HK-2 (cell line): ENCODE results near the gene KRTAP24-1.

Source experiments
- DNase-seq: peaks from one replicate; pipeline ENCODE4 v3.0.0-alpha.2; 2018; ENCODE audit not compliant: unreplicated experiment

Gene KRTAP24-1

GRCh38 chr21:30282850-30283249 is at the start of gene KRTAP24-1:
Gene KRTAP24-1, minus strand, starts transcription at chr21:30282950. Its CDS starts 18 bp downstream, at chr21:30282932.
- no peak for DNase-seq

DNA sequence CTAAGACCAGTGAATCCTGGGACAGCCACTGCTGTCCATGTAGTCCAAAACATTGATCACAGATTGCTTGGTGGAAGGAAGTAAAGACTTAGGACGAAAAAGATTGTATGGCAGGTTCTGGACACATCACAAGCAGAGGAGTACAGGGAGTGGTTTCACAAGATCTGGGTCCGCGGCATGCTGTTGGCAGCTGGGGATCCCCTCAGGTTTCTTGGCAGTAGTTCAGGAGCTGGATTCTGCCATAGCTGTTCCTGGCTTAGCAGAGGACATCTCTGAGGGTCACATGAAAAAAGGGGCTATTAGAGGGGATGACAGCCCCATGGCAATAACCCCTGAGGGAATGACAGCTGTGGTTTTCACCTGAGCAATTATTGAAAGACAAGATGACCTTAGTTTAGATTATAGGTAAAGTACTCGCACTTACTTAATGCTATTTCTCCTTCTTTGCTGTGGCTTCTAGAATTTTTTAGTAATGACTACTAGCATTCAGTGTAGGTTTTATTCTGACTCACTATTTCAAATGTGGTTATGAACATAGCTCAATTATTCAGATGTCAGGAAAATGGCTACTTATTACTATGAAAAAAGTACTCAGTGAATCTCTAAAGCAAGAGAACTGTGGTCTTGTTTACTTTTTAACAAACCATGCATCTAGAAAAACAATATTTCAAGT is 46.6 kb upstream of the KRTAP24-1 start:
- no peak for DNase-seq

- DNase-seq = no peak
Measured at GRCh38 chr21:30326390-30326789, 43.6 kb upstream of the KRTAP24-1 start.

- no peak for DNase-seq
Measured at GRCh38 chr21:30320215-30320614, 37.5 kb upstream of the KRTAP24-1 start, which contains the start of gene KRTAP26-1. Gene KRTAP26-1, minus strand, starts transcription at chr21:30320315. Its CDS starts 280 bp downstream, at chr21:30320035.

DNA sequence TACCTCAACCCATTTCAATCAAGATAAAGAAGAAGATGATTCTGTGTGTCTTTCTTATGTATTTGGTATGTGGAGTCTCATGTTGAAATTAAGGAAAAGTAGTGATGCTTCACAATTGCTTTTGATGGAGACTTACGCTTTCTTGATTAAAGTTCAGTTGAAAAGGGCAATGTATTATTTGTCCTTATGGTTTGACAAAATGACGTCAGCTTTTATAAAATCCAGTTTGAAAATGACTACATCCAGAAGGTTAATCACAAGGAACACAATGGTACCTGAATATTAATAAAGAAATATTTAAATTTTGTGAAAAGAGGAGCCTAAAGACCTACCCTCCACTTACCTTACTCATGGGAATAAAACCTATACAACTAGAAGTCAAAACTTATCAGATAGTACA is 33.0 kb upstream of the KRTAP24-1 start:
- no peak for DNase-seq

DNA sequence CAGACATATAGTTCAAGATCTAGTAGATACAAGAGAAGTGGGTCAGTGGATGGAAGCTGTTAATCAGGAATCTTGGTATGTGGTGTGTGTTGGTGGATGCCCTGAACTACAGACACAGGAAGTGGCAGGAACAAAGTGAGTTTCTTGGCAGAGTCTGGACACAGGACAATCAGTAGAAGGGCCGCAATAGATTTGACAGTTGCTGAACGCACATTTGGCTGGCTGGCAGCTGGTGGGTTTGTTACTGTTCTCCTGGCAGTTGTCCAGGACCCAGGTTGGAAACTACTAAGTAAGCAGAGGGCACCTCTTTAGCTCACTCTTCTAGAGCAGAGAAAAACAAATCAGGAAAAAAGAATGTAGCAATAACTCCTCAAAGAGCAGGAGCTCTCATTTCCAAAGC is 24.1 kb upstream of the KRTAP24-1 start:
- DNase-seq = no peak

DNA sequence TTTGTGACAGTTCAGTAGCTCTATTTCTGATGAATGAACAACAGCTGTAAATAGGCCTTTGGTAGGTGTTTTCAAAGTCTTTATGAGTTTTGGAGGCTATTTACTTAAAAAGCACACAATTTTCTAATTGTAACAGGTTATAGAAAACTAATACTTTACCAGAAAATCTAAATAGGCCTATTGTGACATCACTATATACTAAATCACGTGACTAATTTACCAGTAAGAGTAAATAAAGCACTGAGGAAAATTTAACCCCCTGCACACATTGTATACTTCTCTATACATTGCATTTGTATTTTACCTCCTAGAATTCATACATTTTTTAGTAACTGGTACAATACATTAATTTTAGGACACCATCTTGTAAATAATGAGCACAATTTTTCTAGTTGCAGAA is 22.4 kb upstream of the KRTAP24-1 start:
- no peak for DNase-seq

GRCh38 chr21:30289215-30289614 is 6.5 kb upstream of the KRTAP24-1 start, which contains the start of gene KRTAP25-1:
Gene KRTAP25-1, minus strand, starts transcription at chr21:30289514. Its CDS starts 24 bp downstream, at chr21:30289490.
- DNase-seq = no peak

GRCh38 chr21:30271611-30272010 is 11.1 kb downstream of the KRTAP24-1 start:
- no peak for DNase-seq

GRCh38 chr21:30271156-30271555 is 11.6 kb downstream of the KRTAP24-1 start:
- DNase-seq = no peak

GRCh38 chr21:30269803-30270530 is 12.8 kb downstream of the KRTAP24-1 start:
- no peak for DNase-seq

GRCh38 chr21:30268608-30269197 is 14.0 kb downstream of the KRTAP24-1 start:
- DNase-seq = no peak

GRCh38 chr21:30257773-30258172 is 25.0 kb downstream of the KRTAP24-1 start:
- no peak for DNase-seq

- DNase-seq = no peak
Measured at GRCh38 chr21:30256100-30256499, 26.6 kb downstream of the KRTAP24-1 start.

DNA sequence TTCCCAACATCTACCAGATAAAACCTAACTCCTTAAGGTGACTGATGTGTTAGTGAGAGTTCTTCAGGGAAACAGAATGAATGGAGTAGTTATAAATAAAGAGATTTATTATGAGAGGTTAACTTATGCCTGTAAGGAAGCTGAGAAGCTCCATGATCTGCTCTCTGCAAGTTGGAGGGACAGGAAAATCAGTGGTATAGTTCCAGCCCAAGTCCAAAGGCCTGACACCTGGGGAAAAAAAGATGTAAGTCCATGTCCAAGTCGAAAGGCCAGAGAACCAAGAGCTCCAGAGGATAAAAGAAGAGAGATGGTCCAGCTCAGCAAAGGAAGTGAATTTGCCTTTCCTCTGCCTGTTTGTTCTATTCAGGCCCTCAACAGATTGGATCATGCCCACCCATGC is 27.1 kb downstream of the KRTAP24-1 start:
- no peak for DNase-seq

DNA sequence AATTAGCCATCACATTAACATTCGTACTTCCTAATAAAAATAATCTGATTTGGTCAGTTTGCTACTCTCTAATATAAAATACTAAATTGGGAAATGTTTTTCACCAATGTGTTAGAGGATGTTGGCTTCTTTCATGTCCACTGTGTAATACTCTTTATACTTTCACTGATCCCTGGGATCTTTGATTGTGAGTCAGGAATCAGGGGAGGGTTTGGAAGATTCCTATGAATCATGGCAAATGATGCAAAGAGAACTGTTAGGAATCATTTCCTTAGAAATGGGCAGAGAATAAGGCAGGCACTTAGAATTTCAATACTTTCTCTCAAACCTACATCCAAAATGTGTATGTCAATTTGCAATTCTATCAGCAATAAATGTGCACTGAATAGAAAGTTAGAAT is 31.0 kb downstream of the KRTAP24-1 start:
- DNase-seq = no peak

DNA sequence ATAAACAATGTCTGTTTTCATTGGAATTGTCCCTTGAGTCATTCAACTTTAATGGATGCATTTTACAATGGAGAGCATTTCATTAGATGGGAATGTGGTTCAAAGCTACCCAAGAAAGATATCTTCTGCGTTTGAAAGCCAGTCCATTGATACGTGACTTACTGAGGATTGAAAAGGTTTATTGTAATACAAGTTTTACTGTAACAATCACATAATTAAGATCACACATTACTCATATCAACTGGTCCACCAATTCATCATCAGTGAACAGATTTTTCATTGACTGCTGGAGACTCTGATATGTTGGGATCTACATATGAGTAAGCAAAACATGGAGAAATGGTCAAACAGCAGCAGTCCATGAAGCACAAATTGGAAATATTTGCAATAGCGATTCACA is 32.8 kb downstream of the KRTAP24-1 start:
- no peak for DNase-seq

DNA sequence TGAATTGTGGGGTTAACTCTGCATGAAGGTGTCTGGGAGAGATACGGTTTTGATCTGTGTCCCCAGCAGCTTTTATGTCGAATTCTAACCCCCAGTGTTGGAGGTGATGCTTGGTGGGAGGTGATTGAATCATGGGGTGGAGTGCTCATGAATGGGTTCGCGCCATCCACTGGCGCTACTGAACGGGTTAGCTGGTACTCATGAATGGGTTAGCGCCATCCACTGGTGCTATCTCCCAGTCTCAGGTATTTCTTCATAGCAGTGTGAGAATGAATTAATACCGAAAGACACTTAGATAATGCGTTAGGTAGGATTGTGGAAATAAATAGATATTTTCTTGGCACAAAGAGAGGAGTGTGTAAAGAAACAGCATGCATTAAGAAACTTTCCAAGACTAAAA is 33.9 kb downstream of the KRTAP24-1 start:
- DNase-seq = no peak

DNA sequence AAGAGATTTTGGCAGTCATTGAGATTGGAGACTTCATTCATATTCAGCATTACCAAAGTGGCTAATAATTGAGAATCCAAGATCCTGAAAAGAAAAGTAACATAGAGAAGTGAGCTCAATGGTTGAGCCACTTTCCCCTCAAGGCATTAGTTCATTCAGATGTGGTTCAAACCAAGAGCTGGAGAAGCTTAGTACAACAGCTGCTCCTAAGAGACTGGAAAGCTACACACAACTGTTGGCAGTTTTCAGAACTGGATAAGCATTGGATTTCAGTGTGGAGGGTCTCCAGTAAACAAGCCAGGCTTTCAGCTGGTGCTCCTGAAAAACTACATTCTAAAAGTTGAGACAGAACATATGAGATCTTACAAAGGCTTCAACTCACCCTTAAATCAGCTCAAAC is 37.7 kb downstream of the KRTAP24-1 start:
- no peak for DNase-seq

DNA sequence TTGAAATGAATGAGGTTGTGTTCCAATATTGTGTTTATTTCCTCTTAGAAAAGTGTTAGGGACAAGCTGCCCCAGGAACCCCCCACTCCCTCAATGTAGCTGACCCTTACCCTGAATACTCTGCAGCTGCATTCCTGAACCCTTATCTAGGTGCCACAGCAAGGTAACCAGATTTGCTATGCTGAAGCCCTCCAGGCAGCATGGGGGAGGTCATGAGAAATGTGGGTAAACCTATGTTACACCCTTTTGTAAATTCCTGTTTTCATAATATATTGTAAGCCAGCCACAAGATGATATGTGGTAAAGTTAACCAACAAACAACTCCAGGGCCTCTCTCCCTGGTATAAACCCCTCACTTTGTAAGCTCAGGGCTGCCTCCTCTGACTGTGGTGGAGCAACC is 39.1 kb downstream of the KRTAP24-1 start:
- DNase-seq = no peak

DNA sequence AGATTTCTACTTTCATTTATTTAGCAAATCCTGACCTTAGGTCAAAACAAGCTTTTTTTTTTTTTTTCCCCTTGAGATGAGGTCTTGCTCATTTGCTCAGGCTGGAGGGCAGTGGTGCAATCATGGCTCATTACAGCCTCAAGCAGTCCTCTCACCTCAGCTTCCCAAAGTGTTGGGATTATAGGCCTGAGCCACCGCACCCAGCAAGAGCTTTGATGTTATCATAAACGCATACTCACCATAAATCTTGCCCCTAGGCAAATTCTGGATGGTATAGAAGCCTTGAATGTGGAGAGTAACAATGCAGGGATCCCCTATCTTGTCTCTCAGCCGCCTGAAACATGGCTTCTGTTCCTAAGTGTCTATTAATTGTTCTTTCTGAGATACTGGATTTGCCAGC is 42.1 kb downstream of the KRTAP24-1 start:
- no peak for DNase-seq

DNA sequence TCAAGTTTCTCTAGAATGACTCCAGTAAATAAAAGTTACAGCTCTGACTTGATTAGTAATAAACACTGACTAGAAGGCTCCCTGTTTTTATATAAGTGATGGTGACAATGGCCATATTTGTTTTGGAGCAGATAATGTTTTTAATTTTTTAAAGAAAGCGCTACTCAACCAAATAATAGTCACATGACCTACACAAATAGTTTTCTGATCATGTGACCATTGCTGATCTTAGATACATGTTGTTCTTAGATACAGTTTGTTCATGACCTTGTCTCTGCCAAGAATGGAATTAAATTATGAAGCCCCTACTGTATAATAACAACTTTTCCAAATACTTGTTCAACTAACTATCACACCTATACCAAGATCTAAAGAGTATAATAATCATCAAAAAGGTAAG is 44.6 kb downstream of the KRTAP24-1 start:
- DNase-seq = no peak

DNA sequence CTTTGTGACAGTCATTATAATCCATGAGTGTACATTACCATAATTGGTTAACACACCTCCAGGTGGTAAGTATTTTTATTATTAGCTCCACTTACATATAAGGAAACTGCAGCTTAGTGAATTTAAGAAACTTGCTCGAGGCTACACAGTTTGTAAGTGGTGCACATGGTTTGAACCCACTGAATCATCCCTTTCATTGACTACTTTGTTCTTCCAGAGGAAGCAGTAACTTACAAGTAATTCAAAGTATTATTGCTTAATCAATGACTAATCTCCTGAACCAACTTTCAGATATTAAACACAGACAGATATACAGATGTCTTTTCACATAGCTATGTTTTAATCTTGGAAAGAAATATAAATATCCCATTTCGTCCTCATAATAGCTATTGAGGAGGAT is 48.1 kb downstream of the KRTAP24-1 start:
- DNase-seq = no peak
